ENCODE results near the gene CPXM2. TPM values are rescaled to one million over a fixed set of nuclear protein-coding genes. Genes with fewer than 3 reads are reported as not detected.

CPXM2 gene
- total and polyA plus RNA-seq, 9 of the 15 experiments (the other 6 are each of a cell fraction or from before 2014, with no cell fraction given): not detected

GRCh38 chr10:123746942-123747341, 144.7 kb downstream of the CPXM2 start (continued):
- TF ChIP-seq ZNF274 (IDR thresholded peaks at IDR 0.05; ENCODE audit: borderline replicate concordance, low read depth, low read length): no peak

DNA sequence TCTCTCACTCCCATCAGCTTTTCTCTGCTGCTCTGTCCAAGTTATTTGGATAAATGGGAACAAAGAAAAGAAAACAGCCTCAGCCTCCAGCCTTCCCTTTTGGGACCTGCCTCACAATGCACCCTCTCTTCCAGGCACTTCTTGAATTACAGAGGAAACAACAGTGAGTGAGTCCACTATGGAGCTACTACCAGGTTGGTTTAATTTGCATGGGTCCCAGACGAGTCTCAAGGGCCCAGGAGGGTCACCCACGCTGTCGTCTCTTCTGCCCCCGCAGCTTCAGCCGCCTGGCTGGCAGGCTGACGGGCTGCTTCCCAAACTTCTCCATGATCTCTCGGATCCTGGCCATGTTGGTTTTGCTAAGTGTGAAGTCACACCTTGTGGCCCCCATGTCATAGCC, 145.1 kb downstream of the CPXM2 start:
- FAIRE-seq (no peak), ATAC-seq (no peak), DNase-seq (ENCODE audit: extremely low read depth in 1 of 4, low spot score in 3 of 4) (no peak)
- no peaks in the 10 kb centered on the region for H3K9me1 ChIP-seq (ENCODE audit: control insufficient read depth, insufficient read depth, low read length)
- H3K79me2 ChIP-seq (ENCODE audit: control insufficient read depth, insufficient read depth, low read length): no peaks in the 10 kb centered on the region
- no peak overlapping the region for H3K27ac ChIP-seq (ENCODE audit: extremely low read depth, low read depth, low read length)
- POLR2A ChIA-PET: interaction anchor here (1.1 kb wide), 1 partner anchor 69 kb away, joined by 3 read pairs; no protein-coding TSS in a partner anchor
- peaks cover 0 to 8% of the 10 kb centered on the region in 2 experiments; a peak in 1 of 5 replicates for H3K27me3 ChIP-seq (ENCODE audit: control insufficient read depth in 2 of 2, insufficient read depth in 2 of 2, low read length in 2 of 2)
- no peak overlapping the region for H3K4me2 ChIP-seq (ENCODE audit: insufficient read depth, low read length)
- H4K20me1 ChIP-seq (replicated peaks; ENCODE audit: control insufficient read depth, insufficient read depth, low read length): no peaks in the 10 kb centered on the region
- WGBS (ENCODE audit: insufficient coverage, low coverage, missing lambda C conversion rate): 0% methylated on average over 7 of the region's 7 CpGs
- intact Hi-C loops (cut with micrococcal nuclease): no loop called here
- BruUV-seq (replicated peaks): no TSS peak
- no peak overlapping the region for H2AFZ ChIP-seq (ENCODE audit: low read depth, low read length)
- H3K4me1 ChIP-seq (replicated peaks in 1 of 2; ENCODE audit: control insufficient read depth in 2 of 2, insufficient read depth in 2 of 2, low read length in 2 of 2): no peaks in the 10 kb centered on the region
- no peak overlapping the region for H3K4me3 ChIP-seq
- no peaks in the 10 kb centered on the region for H3K9me3 ChIP-seq (replicated peaks; ENCODE audit: control insufficient read depth, insufficient read depth, low read depth, low read length)
- in situ Hi-C loops (cut with MboI): no loop called here
- CTCF ChIA-PET (ENCODE audit: low intra/inter-chr PET ratio): no interaction called here
- H3K9ac ChIP-seq (ENCODE audit: insufficient read depth in 1 of 2, low read depth in 2 of 2, low read length in 2 of 2): no peak overlapping the region
- H3K36me3 ChIP-seq (ENCODE audit: control insufficient read depth, insufficient read depth, low read length): no peaks in the 10 kb centered on the region
- TF ChIP-seq SMAD1 (IDR thresholded peaks at IDR 0.05; ENCODE audit: low read depth, low read length, partially characterized antibody): no peak
- no peak for TF ChIP-seq HNRNPLL (IDR thresholded peaks at IDR 0.05; ENCODE audit: low read depth, low read length, poor library complexity, severe bottlenecking)
- no peak for TF ChIP-seq ID3 (CRISPR knock-in tag; IDR thresholded peaks at IDR 0.05)
- no peak for TF ChIP-seq ID3 (tag; IDR thresholded peaks at IDR 0.05)
- no peak for TF ChIP-seq CBX2 (IDR thresholded peaks at IDR 0.05; ENCODE audit: insufficient read depth, low read length, poor library complexity, severe bottlenecking)
- TF ChIP-seq AFF4 (CRISPR knock-in tag; IDR thresholded peaks at IDR 0.05): no peak
- no peak for TF ChIP-seq YBX1 (IDR thresholded peaks at IDR 0.05)
- TF ChIP-seq SP1 (CRISPR knock-in tag; IDR thresholded peaks at IDR 0.05): no peak
- TF ChIP-seq FOXJ2 (tag; IDR thresholded peaks at IDR 0.05): no peak
- TF ChIP-seq ELF2 (CRISPR knock-in tag; IDR thresholded peaks at IDR 0.05): no peak
- TF ChIP-seq, protein P1, sequence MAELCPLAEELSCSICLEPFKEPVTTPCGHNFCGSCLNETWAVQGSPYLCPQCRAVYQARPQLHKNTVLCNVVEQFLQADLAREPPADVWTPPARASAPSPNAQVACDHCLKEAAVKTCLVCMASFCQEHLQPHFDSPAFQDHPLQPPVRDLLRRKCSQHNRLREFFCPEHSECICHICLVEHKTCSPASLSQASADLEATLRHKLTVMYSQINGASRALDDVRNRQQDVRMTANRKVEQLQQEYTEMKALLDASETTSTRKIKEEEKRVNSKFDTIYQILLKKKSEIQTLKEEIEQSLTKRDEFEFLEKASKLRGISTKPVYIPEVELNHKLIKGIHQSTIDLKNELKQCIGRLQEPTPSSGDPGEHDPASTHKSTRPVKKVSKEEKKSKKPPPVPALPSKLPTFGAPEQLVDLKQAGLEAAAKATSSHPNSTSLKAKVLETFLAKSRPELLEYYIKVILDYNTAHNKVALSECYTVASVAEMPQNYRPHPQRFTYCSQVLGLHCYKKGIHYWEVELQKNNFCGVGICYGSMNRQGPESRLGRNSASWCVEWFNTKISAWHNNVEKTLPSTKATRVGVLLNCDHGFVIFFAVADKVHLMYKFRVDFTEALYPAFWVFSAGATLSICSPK (IDR thresholded peaks at IDR 0.05; ENCODE audit: borderline replicate concordance): no peak
- no peak for TF ChIP-seq POLR2G (IDR thresholded peaks at IDR 0.05; ENCODE audit: low read depth, low read length)
- TF ChIP-seq RBM15 (IDR thresholded peaks at IDR 0.05; ENCODE audit: insufficient read depth, low read length): no peak
- no peak for TF ChIP-seq GATAD2B (IDR thresholded peaks at IDR 0.05; ENCODE audit: borderline replicate concordance)
- TF ChIP-seq CBX5 (IDR thresholded peaks at IDR 0.05; ENCODE audit: borderline replicate concordance, low read depth): no peak

Measured in K562 (cell line).